Measurements from ENCODE around the gene NFIL3.

NFIL3 gene

DNA sequence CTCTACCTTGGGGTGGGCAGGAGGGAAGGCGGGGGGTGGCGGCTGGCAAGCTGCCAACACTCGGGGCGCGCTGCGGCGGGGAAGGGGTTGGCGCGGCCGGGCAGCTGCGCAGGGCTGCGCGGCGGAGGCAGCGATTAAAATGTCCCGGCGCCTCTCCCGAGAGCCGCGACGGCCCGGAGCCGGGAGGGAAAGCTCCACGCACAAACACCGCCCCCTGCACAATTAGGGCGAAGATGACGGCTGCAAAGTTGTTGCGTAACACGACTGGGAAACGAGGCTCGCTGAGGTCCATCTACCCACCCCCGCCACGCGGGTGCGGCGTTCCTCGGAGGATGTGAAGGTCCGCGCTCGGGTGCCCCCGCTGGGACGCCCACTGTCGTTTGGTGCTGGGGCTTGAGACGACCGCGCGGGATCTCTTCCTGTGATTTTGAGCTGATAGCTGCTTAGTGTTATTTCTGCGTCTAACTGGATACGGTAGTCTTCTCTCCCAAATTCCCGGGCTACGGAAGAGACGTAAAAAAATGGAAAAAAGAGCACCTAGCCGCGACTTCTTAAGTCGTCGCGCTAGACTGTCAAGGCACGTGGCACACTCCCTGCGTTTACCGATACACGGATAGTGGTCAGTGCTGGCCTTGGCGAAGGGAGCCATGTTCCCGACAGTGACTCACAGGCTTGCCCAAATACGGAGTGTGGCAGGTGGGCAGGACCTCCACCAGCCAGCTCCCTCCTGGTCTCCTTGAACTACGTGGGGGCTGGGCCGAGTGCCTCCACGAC is 958 bp upstream of the NFIL3 start:
- peak overlapping the region; percentile 83 to 95 (median 85) for H3K4me3 Mint-ChIP-seq
- peaks cover 33% of the 10 kb centered on the region for H3K4me1 Mint-ChIP-seq
- TF ChIP-seq, protein P1, sequence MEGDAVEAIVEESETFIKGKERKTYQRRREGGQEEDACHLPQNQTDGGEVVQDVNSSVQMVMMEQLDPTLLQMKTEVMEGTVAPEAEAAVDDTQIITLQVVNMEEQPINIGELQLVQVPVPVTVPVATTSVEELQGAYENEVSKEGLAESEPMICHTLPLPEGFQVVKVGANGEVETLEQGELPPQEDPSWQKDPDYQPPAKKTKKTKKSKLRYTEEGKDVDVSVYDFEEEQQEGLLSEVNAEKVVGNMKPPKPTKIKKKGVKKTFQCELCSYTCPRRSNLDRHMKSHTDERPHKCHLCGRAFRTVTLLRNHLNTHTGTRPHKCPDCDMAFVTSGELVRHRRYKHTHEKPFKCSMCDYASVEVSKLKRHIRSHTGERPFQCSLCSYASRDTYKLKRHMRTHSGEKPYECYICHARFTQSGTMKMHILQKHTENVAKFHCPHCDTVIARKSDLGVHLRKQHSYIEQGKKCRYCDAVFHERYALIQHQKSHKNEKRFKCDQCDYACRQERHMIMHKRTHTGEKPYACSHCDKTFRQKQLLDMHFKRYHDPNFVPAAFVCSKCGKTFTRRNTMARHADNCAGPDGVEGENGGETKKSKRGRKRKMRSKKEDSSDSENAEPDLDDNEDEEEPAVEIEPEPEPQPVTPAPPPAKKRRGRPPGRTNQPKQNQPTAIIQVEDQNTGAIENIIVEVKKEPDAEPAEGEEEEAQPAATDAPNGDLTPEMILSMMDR (IDR thresholded peaks at IDR 0.05; ENCODE audit: unreplicated experiment in 3 of 3) = no peak
- H3K36me3 Mint-ChIP-seq (ENCODE audit: low read depth) = no peaks in the 10 kb centered on the region
- peak overlapping the region; percentile 76 to 84 (median 82) for H3K27ac Mint-ChIP-seq
- no peaks in the 10 kb centered on the region for H3K9me3 Mint-ChIP-seq
- peaks cover 39% of the 10 kb centered on the region for H3K27me3 Mint-ChIP-seq (ENCODE audit: low read depth)

- TF ChIP-seq, protein P1 (IDR thresholded peaks at IDR 0.05; ENCODE audit: unreplicated experiment in 3 of 3) = peak; percentile 19 to 21 (median 20)
- no peaks in the 10 kb centered on the region for H3K9me3 Mint-ChIP-seq
- peak overlapping the region; percentile 84 to 96 (median 93) for H3K27ac Mint-ChIP-seq
- H3K27me3 Mint-ChIP-seq (ENCODE audit: low read depth) = peaks cover 25% of the 10 kb centered on the region
- peaks cover 35% of the 10 kb centered on the region for H3K4me1 Mint-ChIP-seq
- no peaks in the 10 kb centered on the region for H3K36me3 Mint-ChIP-seq (ENCODE audit: low read depth)
- H3K4me3 Mint-ChIP-seq = peak overlapping the region; percentile 95 to 97 (median 96)
These were observed 597 bp downstream of the NFIL3 start for GRCh38 chr9:91422758-91423711.

GRCh38 chr9:91421971-91422757 is 1.5 kb downstream of the NFIL3 start:
- TF ChIP-seq, protein P1 (IDR thresholded peaks at IDR 0.05; ENCODE audit: unreplicated experiment in 3 of 3) = no peak
- no peaks in the 10 kb centered on the region for H3K9me3 Mint-ChIP-seq
- peaks cover 40% of the 10 kb centered on the region for H3K4me1 Mint-ChIP-seq
- peak overlapping the region; percentile 84 to 96 (median 93) for H3K27ac Mint-ChIP-seq
- H3K36me3 Mint-ChIP-seq (ENCODE audit: low read depth) = no peaks in the 10 kb centered on the region
- peaks cover 21% of the 10 kb centered on the region for H3K27me3 Mint-ChIP-seq (ENCODE audit: low read depth)
- peak overlapping the region; percentile 95 to 97 (median 96) for H3K4me3 Mint-ChIP-seq

- no peaks in the 10 kb centered on the region for H3K36me3 Mint-ChIP-seq (ENCODE audit: low read depth)
- H3K4me3 Mint-ChIP-seq = peak overlapping the region; percentile 95 to 97 (median 96)
- no peaks in the 10 kb centered on the region for H3K9me3 Mint-ChIP-seq
- TF ChIP-seq, protein P1 (IDR thresholded peaks at IDR 0.05; ENCODE audit: unreplicated experiment in 3 of 3) = peak; percentile 36 to 56 (median 37)
- H3K27me3 Mint-ChIP-seq (ENCODE audit: low read depth) = peaks cover 18% of the 10 kb centered on the region
- H3K4me1 Mint-ChIP-seq = peaks cover 43% of the 10 kb centered on the region
- peak overlapping the region; percentile 84 to 96 (median 93) for H3K27ac Mint-ChIP-seq
These were observed 2.4 kb downstream of the NFIL3 start for GRCh38 chr9:91421128-91421765.

- H3K9me3 Mint-ChIP-seq = no peaks in the 10 kb centered on the region
- H3K27me3 Mint-ChIP-seq (ENCODE audit: low read depth) = peaks cover 12% of the 10 kb centered on the region
These were observed 3.0 kb downstream of the NFIL3 start for GRCh38 chr9:91420501-91421127.

More at GRCh38 chr9:91420501-91421127, 3.0 kb downstream of the NFIL3 start:
- Mint-ChIP-seq H3K4me3 (peak overlapping the region; percentile 79 to 88 (median 87)), H3K36me3 (ENCODE audit: low read depth) (no peaks in the 10 kb centered on the region), H3K4me1 (peaks cover 40% of the 10 kb centered on the region), H3K27ac (peak overlapping the region; percentile 69 to 89 (median 70))
- TF ChIP-seq, protein P1 (IDR thresholded peaks at IDR 0.05; ENCODE audit: unreplicated experiment in 3 of 3) = no peak

Data from nephron (organoid).